ENCODE results near the gene BEGAIN. TPM values are rescaled to one million over a fixed set of nuclear protein-coding genes. Genes with fewer than 3 reads are reported as not detected.

BEGAIN gene
- total RNA-seq, 1 experiment from 2014 or later: not detected

DNA sequence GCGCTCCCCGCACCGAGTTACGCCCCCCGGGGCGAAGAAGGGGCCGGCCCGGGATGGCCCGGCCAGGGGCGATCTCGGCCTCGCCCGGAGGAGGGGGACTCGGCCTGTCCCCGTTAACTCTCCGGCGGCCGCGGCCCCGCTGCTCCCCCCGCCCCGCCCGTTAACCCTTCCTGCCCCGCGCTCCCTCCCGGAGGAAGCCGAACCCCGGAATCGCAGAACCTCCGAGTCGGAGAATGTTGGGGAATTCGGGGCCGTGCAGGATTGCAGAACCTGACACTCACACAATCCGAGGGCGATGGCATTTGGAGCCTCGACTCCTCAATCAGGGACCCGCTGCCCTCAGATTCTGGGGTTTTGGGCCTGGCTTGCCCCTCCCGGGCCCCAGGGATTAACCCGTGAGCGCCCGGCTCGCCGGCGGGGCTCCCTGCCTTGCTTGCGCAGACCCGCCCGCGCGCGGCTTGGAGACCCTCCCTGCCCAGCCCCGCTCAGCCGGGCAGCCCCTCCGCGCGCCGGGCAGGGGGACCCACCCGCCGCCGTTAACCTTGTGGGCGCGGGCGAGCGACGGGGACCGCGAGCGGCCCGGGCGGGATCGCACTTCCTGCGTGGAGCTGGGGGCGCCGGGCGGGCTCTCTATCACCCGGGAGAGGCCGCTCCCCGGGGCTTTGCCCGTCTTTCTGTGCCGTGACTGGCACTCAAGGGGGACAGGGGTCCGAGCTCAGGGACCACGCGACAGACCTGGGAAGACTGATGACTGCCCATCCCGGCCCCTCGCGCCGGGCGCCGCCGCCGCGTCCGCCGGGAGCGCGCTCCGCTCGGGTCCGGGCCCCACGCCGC, 18.8 kb downstream of the BEGAIN start:
- no peak for DNase-seq (ENCODE audit: low read depth)

DNA sequence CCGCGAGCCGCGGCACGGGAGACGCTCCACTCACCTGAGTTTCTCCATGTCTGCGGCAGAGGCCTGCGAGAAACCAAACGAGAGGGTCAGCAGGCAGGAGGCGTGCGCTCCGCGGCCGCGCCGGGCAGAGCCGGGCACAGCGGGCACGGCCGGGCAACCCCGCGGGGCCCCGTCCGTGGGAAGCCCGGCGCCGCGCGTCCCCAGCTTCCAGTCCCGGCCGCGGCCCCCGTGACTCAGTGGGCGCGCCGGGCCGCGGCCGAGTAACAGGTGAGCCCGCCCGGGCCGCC, 19.4 kb downstream of the BEGAIN start:
- DNase-seq (ENCODE audit: low read depth): no peak

- DNase-seq (ENCODE audit: low read depth): no peak
Measured at GRCh38 chr14:100567009-100567876, 20.0 kb downstream of the BEGAIN start.

GRCh38 chr14:100566586-100566985, 20.6 kb downstream of the BEGAIN start:
- no peak for DNase-seq (ENCODE audit: low read depth)

DNA sequence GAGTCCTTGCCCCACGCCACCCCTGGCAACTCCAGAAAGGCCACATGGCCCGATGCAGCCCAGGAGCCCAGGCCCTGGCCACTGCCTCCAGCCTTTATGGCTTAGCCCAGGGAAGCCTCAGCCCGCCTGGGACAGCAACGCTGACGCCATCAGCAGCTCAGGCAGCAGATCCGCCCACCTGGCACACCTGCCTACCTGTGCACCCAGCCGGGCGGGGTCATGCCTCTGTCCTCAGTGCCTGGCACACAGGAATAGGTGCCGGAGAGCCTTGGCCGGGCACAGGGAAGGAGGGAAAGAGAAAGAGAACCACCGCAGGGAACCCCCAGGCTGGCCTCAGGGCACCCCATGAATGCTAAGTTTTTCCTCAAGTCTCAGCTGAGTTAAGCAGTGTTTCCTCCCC, 21.1 kb downstream of the BEGAIN start:
- no peak for DNase-seq (ENCODE audit: low read depth)

GRCh38 chr14:100565650-100566049, 21.6 kb downstream of the BEGAIN start:
- no peak for DNase-seq (ENCODE audit: low read depth)

GRCh38 chr14:100564512-100564911, 22.7 kb downstream of the BEGAIN start:
- no peak for DNase-seq (ENCODE audit: low read depth)

DNA sequence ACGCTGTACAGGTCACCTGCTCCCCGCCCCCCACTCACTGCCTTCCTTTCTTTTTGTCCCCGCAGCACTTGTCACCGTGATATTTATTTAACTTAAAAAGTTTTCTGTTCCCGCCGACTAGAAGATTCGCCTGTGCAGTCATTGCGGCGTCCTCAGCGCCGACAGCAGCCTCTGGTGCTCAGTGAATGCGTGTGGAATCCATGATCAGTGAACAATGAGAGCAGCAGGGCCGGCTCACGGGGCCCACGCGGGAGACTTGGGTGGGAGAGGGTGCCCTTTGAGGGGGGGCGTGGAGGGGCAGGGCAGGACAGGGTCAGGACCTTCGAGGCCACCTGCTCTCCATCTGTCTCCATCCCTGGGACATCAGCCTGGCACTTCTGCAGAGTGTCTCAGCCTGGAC, 24.5 kb downstream of the BEGAIN start:
- no peak for DNase-seq (ENCODE audit: low read depth)

DNA sequence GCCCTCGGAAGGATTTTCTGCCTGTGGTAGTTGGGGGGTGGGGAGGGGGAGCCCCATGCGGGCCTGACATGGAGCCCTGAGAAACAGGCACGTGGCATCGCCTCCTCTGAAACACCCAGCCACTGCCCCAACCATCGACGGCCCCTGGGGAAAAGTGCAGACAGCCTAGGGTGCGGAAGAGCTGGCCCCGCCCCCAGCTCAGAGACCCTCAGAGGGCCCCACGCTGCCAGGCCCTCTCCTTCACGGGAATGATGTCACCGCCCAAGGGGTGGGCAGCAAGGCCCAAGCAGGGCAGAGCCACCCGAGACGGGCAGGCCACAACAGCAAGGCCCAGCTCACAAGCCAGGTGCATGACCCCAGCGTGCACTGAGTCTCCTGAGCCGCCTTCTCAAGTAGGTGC, 26.2 kb downstream of the BEGAIN start:
- DNase-seq (ENCODE audit: low read depth): no peak

- DNase-seq (ENCODE audit: low read depth): no peak
Measured at GRCh38 chr14:100560471-100560870, 26.7 kb downstream of the BEGAIN start.

- no peak for DNase-seq (ENCODE audit: low read depth)
Measured at GRCh38 chr14:100559455-100559854, 27.8 kb downstream of the BEGAIN start.

DNA sequence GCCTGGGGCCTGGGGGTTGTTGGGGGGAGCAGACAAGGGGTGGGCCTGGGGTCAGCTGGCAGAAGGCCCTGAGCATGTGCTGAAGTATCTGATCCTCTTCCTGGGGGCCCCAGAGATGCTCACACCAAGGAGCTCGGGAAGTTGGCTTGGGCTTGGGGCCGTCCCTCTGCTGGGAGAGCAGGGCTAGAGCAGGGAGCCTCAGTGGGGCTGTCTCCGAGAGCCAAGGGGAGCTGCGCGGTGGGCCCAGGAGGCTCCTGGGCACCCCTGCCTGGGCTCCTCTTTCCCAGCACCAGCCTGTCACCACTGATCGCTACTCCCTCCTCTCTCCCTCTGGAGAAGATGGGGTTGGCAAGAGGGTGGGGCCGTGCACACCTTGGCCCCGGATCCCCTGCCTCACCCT, 28.3 kb downstream of the BEGAIN start:
- DNase-seq (ENCODE audit: low read depth): no peak

GRCh38 chr14:100558226-100558625, 29.0 kb downstream of the BEGAIN start:
- DNase-seq (ENCODE audit: low read depth): no peak

DNA sequence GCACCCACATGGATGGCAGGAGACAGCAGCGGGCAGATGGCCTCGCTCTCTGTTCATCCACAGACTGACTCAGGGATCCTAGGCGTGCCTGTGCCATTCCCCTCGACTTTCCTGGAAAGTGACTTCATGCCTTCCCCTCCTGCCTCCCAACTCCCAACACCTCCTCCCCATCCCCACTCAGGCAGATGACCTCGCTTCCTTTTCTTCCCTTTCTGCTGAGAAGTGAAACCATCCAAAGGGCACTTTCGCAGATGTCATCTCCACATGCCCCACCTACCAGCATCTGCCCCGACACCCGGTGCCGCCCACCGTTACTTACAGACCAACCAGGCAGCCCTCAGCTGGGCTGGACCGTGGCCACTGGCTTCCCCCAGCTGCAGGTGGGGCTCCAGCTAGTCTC, 29.6 kb downstream of the BEGAIN start:
- DNase-seq (ENCODE audit: low read depth): no peak

DNA sequence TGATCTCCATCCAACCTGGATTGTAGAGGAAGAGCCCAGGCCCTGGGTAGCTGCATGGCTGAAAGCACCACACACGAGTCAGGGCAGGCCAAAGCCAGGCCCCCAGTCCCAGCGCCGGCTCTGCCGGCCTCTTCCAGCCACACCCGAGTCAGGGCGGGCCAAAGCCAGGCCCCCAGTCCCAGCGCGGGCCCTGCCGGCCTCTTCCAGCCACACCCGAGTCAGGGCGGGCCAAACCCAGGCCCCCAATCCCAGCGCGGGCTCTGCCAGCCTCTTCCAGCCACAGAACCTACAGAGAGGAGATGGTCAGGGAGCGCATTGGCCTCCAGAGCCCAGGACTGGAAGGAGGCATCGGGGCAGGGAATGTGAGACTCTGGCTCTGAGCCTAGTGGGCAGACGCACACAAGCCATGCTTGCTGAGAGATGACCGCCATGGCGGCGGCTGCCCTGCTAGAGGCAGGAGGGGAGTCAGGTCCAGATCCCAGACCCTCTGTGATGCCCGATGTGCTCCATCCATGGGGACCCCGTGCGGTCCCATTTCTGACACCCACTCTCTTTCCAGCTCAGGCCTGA, 30.2 kb downstream of the BEGAIN start:
- no peak for DNase-seq (ENCODE audit: low read depth)

DNA sequence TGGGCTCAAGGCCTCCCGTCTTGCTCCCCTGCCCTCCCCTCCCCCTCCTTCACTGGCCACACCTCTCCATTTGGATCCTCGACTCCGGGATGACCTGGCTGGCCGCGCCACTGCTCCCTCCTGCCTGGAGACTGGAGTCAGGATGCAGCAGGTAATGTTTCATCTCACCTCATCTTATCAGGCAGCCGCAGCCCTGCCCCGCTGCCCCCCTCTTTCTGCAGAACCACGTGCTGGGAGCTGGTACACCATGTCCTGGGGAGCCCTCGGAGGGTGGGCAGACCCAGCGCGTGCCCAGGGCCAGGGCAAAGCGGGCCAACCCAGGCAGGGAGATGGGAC, 31.1 kb downstream of the BEGAIN start:
- DNase-seq (ENCODE audit: low read depth): no peak

DNA sequence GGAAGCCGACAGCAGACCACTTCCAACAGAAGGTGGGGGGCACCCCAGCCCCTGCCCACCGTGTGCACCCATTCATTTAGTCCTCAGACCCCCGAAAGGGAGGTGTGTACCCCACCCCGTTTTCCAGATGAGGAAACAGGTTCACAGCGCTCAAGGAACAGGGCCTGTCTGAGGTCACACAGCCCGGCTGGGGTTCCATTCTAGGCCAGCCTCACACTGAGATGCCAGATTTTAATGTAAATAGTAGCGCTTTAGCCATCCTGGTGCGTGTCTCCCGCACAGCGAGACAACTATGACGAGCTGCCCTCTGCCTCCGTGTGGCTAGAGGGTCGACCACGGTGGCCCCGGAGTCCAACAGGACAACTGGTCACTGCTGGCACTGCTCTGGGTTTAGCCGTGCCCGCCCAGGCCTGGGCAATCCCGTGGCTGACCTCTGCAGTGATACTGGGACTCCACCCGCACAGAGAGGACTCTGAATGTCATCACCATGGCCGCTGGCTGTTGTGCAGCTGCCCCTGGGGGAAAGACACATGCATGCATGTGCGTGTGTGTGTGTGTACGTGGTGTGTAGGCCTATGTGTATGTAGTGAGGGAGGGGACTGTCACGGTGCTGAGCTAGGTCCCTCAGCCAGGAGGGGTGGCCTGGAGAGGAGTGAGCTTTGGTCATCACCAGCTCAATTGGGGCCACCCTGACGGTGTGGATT, 31.6 kb downstream of the BEGAIN start:
- no peak for DNase-seq (ENCODE audit: low read depth)

DNA sequence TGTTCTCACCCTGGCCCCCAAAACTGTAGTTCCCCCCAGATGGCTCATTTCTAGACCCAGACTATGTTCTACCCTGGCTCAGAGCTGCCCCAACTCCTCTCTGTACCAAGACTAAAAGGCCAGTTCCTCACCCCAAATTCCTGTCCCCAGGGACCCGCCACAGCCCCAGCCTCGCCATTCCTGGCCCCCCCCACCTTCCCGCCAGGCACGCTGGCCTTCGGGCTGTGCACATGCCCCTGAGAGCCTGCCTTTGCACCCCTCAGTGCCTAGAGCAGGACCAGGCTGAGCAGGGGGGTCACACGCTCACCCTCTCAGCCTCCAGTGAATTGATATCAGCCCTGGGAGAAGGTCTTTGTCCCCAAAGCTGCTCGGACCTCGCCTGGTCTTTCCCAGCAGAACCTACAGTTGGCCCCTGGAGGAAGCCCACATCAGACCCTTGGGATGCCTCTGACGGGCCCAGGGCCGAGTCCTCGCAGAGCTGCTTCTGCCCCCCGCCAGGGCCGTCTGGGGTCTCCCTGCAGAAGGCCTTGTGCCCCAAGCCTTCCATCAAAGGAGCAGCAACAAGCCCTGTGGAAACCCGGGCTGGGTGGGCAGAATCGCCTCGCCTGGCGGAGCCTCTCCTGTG, 32.4 kb downstream of the BEGAIN start:
- DNase-seq (ENCODE audit: low read depth): no peak

GRCh38 chr14:100554082-100554677, 33.0 kb downstream of the BEGAIN start:
- no peak for DNase-seq (ENCODE audit: low read depth)

GRCh38 chr14:100553471-100553870, 33.7 kb downstream of the BEGAIN start:
- no peak for DNase-seq (ENCODE audit: low read depth)

- DNase-seq (ENCODE audit: low read depth): no peak
Measured at GRCh38 chr14:100552524-100553125, 34.6 kb downstream of the BEGAIN start.
